HG03354 (cell line): ENCODE data around the gene GCK.
"Not testable (repeated sequence)": the region's sequence is repeated elsewhere in the genome, so short reads cannot be mapped to it uniquely, and the experiment has no call there.

ENCODE experiments used
- ATAC-seq: cut with Tn5 transposase; IDR thresholded peaks from one replicate; pipeline ENCODE4 v1.9.1; 2021; ENCODE audit warnings: mild to moderate bottlenecking; ENCODE audit not compliant: unreplicated experiment, poor library complexity, severe bottlenecking

GCK gene

DNA sequence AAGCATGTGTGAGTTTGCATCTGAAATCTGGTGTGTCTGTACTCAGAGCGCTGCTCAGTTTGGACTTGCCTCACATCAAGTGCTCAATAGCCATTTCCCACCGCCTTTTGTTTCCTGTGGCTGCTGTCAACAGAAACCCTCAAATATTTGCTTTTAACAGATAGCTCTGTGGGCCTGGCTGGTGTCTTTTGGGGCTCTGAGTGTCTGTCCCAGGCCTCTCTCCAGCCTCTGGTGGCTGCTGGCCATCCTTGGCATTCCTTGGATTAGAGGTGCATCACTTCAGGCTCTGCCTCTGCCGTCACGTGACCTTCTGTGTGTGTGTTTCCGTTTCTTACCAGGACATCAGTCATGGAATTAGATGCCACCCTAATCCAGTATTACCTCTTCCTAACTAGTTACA, 20.9 kb upstream of the GCK start:
- ATAC-seq = no peak

DNA sequence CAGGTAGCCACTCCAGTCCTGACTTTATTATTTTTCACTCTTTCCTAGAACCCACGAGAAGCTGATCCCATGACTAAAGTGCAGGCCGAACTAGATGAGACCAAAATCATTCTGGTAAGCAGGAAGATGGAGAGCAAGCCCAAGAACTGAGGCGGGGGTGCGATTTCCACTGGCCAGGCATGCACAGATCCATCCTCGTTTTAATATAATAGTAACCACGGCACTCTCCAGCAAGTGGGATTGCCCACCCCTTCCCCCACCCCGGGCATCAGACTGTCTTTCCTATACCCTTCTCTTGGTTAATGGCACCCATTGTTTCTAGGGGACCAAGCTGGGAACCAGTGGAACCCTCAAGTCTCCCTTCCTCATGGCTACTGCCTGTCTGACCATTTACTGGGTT, 18.8 kb upstream of the GCK start:
- ATAC-seq = no peak

DNA sequence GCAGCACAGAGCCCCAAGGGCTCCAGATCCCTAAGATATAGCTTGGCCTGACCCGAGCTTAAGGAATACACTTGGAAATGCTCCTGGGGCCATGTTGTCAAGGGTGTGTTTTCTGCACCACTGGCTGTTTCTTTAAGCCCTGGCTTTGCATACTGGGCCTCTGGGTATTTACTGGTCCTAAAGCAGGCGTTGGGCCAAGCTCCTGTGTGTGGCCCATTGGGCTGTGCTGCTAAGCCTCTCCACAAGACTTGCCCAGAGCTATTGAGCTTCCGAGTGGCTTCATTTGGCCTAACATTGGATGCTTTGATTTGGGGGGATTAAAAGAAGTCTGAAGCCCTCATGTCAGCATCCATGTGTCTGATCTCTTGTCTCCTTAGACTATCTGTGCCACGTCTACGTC, 16.8 kb upstream of the GCK start:
- ATAC-seq = no peak

DNA sequence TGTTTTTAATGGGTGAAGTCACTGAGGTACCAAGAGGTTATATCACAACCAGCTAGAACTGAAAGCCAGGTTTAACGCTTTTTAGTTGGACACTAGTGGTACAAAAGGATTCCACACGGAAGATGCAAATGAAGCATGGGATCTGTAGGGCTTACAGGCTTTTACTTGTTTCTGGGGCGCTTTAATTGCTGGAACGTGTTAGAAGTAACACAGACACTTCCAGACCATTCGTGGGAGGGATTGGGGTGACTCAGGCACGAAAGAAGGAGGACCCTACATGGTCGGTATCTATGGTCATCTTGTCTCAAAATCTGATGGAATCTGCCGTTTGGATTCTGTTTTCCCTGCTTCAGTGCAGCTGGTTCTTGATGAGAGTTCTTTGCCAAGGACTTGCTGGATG, 12.6 kb upstream of the GCK start:
- no peak for ATAC-seq

DNA sequence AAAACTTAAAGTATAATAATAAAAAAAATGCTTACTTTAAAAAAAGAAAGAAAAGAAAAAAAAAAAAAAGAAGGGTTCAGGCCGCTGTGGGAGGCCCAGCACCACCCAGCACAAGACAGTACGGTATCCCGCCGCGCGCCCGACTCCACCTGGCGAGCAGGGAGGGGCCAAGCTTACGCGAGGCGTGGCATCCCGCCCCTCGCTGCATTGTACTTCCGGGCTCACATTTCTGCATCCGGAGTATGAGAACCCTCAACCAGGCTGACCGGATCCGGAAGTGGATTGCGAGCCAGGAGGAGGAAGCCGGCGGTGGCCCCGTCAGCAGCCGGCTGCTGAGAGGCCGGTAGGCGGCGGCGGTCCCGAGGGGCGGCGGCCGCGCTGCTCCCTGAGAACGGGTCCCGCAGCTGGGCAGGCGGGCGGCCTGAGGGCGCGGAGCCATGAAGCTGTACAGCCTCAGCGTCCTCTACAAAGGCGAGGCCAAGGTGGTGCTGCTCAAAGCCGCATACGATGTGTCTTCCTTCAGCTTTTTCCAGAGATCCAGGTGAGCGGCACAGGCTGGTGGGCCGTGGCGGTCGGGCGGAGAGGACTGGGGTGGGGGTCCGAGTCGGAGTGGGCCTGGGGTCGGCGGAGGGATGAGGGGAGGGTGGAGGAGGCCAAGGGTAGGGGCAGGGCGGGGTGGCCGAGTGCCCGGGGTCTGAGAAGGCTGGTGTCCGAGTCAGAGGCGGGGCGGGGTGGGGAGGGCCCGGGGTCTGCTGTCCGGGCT, 11.6 kb upstream of the GCK start, which contains the start of gene YKT6:
Gene YKT6, plus strand, starts transcription at position 280 of the 763 bp plus-strand sequence. Its CDS starts 158 bp downstream, at position 438.
- ATAC-seq = peak; percentile 100

DNA sequence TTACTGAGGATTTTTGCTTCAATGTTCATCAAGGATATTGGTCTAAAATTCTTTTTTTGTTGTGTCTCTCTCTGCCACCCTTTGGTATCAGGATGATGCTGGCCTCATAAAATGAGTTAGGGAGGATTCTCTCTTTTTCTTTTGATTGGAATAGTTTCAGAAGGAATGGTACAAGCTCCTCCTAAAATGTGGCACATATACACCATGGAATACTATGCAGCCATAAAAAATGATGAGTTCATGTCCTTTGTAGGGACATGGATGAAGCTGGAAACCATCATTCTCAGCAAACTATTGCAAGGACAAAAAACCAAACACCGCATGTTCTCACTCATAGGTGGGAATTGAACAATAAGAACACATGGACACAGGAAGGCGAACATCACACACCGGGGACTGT, 10.9 kb upstream of the GCK start:
- ATAC-seq = not testable (repeated sequence)

DNA sequence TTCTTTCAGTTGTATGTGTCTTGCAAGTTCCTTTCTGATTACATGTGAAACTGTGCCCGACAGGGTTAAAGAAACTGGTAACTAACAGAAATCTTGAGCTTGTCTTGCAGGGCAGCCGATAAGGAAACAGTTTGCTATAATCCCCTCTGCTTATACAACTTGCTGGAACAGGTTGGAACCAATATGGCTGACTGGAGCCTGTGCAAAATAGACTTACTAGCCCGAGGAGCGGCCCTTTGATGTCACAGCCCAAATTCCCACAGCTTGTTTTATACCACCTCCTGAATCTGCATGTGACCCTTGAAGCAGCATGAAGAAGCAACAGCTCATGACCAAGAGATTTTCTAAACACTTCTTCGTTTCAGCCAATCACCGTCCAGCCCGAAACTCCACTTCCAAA, 8.2 kb upstream of the GCK start:
- ATAC-seq = no peak

DNA sequence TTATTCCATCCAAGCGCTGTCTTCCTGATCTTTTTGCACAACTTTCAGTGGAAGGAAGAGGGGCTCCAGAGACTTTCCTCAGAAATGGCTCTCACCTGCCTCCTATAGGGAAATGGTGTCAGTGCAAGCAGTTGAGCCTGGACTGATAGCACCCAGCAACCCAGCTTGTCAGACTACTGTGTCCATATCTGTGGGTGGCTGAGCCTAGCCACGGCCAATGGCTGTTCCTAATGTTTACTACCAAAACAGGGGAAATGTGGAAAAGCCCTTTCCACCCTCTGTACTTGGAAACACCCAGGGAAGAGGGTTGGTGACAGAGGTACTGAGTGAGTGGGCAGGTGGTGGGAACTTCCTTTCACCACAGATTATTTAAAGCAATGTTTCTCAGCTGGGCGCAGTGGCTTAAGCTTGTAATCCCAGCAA, 7.2 kb upstream of the GCK start:
- no peak for ATAC-seq

DNA sequence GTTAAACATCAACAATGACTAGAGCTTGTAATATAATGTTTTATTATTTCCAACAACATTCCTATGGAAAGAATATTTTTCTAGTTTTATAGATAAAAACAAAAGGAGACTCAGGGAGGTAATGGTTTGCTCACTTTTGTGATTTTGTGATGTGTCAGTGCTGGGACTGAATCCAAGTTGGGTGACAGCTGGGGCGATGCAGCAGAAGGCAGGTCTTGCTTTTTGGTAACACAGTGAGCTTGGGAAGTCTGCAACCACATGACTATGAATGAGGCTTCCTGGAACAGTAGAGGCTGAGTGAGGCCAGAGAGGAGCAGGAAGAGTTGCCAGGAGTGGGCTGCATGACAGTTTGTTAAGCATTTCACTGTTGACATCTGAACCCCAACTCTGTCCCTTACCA, 6.7 kb upstream of the GCK start:
- no peak for ATAC-seq

DNA sequence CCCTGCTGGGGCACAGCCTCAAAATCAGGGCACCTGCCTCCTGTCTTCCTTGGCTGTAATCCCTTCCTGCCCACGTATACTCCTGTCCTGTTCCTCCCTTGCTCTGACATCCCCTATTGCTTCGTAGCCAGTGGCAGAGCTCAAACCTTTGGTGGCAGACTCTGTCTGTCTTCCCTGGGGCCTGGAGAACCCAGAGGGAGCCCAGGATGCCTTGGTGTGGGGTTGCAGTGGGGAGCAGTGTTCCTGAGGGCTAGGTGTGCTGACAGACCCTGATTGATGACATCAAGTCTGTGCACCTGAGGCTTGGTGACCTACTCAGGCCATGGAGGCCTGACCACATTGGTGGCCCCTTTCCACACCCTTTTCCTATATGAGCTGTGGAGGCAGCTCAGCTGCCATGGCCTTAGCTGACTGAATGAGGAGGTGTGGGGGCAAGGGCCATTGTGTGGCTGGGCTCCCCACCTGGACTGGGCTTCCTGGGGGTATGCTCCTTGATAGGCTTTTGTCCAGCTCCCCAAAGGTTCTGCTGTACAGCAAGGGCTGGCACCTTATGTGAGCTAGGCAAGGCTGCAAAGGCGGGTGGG, 5.4 kb upstream of the GCK start:
- no peak for ATAC-seq

DNA sequence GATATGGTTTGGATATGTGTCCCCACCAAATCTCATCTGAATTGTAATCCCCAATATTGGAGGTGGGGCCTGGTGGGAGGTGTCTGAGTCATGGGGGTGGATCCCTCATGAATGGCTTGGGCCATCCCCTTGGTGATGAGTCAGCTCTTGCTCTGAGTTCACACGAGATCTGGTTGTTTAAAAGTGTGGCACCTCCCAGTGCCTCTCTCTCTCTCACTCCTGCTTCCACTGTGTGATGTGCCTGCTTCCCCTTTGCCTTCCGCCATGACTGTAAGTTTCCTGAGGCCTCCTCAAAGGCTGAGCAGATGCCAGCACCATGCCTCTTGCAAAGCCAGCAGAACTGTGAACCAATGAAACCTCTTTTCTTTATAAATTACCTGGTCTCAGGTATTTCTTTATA, 4.8 kb upstream of the GCK start:
- ATAC-seq = no peak

DNA sequence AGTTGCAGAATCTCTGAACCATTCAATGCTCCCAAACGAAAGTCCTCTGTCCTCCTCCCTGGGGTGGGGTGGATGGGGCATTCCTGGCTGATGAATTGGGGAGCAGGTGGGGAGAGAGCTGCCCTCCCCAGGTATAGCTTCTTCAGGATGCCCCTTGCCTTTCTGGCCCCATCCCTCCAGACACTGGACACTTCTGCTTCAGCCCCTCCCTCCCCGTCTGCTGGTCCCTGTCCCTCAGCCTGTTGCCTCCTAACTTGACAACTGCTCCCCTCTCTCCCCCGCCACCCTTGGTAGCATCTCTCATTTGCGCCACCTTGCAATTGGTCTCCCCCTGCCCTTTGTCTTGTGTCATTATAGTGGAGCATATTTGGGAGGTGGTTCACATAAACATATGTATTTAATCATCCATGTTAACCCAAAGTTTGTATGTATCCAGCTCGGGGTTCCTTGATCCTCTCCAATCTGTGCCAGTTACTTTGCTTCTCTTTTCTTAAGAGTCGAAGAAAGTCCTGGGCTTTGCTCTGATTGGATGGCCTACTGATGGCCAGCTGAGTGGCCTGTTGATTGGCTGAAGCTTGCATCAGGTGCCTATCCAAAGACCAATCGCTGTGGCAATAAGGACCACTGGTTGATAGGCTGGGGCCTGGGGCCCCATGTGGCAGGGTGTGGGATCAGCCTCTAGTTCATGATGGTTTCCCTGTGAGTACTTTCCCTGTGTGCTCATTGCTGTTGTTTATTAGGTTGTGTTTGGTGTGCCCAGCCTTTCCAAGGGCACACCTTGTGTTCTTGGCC, 4.0 kb upstream of the GCK start:
- no peak for ATAC-seq

DNA sequence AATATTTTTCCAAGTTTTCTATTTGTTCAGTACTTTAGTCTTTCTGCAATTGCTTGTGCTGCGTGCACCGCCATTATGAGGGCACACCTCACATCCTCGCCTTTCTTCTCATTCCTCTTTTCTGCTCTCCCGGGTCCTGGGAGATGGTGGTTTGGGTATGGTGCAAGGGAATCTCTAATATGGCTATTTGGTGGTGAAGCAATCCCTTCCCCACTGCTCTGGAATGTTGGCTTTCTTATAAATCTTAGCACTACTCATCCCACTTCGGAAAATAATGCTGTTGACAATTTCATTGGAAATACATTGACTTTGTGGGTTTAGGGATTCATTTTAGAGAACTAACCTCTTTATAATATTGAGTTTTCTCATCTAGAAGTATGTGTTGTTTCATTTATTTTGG, 1.9 kb upstream of the GCK start:
- ATAC-seq = no peak

DNA sequence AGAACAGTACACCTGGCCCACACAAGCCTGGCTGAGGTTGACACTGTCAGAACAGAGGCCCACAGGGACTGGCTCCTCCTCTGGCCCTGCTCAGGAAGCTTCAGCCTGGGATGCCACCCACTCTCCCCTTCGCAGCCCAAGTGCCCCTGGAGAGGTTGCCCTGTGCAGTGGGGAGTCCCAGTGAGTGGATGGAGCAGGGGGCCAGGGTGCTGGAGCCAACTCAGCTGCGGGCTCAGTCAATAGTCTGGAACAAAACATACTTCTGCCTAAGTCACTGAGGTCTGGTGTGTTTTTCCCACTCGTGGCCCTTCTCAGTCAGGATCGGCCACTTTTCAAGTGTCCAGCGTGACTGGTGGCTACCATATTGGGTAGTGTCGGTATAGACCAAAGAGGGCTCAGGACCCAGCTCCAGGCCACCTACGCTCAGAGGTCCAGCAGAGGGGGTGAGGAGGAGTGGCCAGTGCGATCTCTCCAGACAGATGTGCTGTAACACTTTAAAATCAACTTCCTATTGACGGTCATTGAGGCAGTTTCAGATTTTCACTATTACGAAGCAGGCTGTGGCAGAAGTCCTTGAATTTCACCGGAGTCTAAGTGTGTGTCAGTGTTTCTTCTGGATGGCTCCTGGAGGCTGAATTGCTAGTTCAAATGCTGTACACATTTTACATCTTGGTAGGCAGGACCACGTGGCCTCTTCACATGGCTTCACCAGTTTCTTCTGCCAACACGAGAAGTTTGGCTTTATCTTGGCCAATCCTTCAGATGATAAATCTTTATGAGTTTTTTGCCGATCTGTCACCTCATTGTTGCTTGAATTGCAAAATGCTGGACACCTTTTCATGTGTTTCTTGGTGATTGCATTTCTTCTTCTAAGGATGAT, 994 bp upstream of the GCK start:
- no peak for ATAC-seq

DNA sequence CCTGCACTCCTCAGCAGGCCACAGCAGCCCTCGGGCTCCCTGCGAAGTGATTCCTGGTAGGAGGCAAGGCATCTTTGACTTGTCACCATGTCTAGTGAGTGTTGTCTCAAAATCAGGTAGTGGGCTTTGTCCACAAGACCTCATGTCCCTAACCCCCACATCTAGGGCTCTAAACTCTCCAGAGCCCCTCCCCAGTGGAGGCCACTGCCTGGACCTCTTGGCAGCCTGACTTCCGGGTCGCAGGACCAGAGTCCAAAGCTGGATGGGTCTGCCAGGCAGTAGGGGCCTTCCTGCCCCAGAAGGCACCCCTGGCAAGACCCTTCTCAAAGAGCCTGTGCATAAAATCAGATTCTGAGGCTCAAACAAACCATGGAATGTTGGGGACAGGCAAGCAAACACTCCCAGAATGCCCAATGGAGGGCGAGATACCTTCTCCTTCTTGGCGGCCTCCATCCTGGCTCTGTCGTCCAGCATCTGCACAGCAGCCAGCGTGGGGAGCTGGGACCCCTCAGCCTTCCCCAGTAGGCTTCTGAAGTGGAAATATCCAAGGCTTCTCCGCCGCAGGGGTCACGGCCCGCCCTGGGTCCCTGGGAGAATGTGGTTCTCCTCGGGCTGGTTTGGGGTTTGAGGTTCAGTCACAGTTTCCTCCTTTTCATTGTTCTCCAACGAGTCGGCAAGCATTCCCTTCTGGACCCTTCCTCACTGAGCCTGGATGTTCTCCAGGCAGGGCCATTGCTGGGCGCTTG, 586 bp downstream of the GCK start:
- no peak for ATAC-seq

DNA sequence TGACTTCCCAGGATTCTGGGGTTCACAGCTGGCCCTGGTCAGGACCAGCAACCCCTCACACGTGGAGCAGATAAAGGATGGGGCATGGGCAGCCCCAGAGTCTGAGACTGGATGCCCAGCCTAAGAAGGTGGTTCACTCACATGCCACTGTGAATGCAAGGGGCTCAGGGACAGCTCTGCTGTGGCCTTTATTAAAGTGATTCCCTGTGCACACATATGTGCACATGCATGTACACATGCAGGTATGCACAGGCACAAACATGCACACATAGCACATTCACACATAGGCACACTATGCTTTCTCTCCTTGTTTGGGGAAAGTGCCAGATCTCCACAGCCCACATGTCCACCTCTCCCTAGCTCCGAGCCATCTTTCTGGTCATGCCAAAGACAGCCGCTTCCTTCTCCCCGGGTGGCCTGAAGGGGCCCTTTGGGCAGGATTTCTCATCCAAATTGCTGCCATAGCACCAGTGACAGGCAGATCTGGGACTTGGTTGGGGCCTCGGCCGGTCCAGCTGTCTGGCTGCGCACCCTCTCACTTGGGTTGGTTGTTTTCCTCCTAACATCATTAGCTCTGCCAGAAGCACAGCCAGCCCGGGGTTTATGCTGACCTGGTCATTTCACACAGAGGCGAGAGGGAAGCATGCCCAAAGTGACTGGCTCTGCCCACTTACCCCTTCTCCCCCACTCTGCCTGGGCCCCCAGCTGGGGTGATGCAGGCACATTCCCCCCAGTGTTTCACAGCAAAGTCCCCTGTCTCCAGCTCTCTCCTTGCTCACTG, 1.4 kb downstream of the GCK start:
- ATAC-seq = no peak

DNA sequence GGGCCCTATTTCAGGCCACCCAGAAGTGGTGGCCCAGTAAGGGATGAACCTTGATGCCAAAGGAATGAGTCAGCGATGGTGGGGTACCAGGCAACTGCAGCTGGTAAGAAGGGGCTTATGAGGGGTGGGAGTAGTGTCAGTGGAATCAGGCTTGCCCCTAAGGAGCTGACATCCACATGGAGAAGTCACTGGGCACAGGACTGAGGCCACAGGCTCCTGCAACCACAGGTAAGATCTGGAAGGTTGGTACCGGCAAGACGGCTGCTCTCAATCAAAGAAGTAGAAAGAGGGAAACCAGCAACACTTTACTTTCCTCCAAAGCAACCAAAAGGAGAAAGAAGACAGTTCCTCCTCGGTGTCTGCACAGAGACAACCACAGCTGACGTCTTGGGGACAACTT, 2.5 kb downstream of the GCK start:
- ATAC-seq = no peak

DNA sequence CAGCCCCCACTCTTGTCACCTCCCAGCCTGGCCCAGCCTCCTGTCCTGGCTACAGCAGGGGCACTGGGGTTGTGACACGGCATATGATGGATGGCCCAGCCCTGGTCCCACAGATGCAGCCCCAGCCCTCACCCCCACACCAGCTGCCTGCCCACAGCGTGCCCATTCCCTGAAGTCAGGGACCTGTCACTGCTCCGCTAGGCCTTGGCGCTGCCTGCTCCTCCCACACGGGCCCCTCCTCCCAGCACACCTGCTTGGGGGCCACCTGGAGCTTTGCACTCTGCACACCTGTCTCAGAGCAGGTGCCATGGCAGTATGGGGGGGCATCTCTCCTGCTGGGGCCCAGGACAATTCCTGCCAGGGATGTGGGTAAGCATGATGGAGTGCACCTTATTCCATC, 3.5 kb downstream of the GCK start:
- ATAC-seq = no peak
